Skin epidermis (tissue), 12 donors: ENCODE results near the gene ATP11A.
A peak's percentile ranks its signal among the peaks of the same experiment; 100 is the strongest.

Experiments
- H3K27ac ChIP-seq, 21 experiments: fragments of 200-600 bp; sonication (generic) in 11 of 21; one replicate each; pipeline ENCODE4 v1.5.0; 2020; ENCODE audit warnings: mild to moderate bottlenecking in 3 of 21, inconsistent platforms in 2 of 21, moderate library complexity in 2 of 21
- H3K4me3 ChIP-seq, 7 experiments: fragments of 200-600 bp; sonication (generic) in 2 of 7; one replicate each; pipeline ENCODE4 v1.5.0; 2020; ENCODE audit warnings: inconsistent platforms in 2 of 7, mild to moderate bottlenecking in 2 of 7, moderate library complexity in 1 of 7

ATP11A gene

GRCh38 chr13:112926003-112926402, 236.2 kb downstream of the ATP11A start:
- H3K27ac ChIP-seq, result no peak overlapping the region
- H3K4me3 ChIP-seq, result no peak overlapping the region

DNA sequence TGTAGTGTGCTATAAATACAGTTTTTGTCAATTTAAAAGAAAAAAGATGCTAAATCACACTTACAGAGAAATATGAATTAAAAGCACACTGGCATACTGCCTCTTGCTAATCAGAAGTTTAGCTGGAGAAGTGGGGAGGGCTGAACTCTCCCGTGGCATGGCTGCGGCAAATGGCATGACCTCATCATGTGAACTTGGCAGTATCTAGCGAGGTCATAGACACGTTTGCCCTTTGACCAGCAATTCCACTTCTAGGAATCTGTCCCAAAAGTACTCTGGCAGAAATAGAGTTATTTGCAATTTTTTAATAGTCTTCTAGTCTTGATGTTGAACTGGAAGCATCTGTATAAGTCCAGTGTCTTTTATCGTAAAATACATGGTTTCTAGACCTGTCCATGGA, 237.2 kb downstream of the ATP11A start:
- Histone ChIP-seq H3K27ac (no peak overlapping the region), H3K4me3 (no peak overlapping the region)

DNA sequence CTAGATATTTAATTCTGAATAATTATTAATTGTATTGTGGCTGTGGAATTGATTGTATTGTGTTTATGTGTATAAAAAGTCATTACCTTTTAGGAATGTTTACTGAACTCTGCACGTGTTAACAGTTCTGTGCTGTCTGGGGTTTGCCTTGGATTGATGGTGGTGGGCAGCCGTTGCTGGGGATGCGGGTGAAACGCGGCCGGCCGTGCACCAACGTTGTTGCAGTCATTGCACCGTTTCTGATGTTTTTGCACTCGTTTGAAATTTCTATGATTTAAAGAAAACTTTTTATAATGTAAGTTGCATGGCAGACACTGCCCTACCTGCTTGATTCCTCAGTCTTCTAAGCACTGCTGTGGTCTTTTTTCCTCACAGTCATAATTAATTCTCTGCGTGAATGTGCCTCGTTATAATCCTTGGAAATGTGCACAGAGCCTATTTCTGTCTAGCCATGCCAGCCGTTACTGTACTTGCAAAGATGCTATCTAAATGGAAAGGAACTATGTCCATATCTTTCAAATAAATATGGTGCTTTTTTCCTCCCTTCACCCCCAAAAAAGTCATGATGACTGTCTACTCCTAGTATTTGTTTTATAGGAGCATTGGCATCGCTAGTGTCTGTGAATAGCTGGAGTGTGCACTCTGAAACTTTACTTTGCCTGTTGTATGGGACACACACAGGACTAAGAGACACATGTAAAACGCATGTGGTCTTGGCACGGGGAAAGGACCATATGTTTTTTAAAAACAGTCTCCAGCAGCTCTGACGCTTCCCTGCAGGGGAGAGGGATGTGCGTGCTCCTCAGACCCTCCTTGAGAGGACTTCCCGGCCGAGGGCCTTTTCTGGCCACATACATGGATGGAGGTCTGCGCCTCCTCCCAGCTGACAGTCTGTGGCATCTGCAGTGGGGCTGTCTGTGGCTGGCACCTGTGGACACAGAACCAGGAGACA, 238.5 kb downstream of the ATP11A start:
- Histone ChIP-seq H3K4me3 (no peak overlapping the region), H3K27ac (no peak overlapping the region)

- Histone ChIP-seq H3K4me3 (no peak overlapping the region), H3K27ac (no peak overlapping the region)
These were observed 239.3 kb downstream of the ATP11A start for GRCh38 chr13:112928972-112929782.

GRCh38 chr13:112929783-112930055, 239.9 kb downstream of the ATP11A start:
- H3K4me3 ChIP-seq, result no peak overlapping the region
- H3K27ac ChIP-seq, result no peak overlapping the region

DNA sequence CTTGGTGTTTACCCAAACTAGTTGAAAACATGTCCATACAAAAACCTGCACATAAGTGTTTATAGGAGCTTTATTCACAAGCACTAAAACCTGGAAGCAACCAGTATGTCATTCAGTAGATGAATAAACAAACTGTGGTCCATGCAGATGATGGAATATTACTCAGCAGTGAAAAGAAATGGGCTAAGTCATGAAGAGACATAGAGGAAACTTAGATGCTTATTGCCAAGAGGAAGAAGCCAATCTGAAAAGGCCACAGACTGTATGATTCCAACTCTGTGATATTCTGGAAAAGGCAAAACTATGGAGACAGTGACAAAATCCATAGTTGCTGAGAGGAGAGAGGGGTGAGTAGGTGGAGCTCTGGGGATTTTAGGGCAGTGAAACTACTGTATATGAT, 240.4 kb downstream of the ATP11A start:
- Histone ChIP-seq H3K27ac (no peak overlapping the region), H3K4me3 (no peak overlapping the region)

DNA sequence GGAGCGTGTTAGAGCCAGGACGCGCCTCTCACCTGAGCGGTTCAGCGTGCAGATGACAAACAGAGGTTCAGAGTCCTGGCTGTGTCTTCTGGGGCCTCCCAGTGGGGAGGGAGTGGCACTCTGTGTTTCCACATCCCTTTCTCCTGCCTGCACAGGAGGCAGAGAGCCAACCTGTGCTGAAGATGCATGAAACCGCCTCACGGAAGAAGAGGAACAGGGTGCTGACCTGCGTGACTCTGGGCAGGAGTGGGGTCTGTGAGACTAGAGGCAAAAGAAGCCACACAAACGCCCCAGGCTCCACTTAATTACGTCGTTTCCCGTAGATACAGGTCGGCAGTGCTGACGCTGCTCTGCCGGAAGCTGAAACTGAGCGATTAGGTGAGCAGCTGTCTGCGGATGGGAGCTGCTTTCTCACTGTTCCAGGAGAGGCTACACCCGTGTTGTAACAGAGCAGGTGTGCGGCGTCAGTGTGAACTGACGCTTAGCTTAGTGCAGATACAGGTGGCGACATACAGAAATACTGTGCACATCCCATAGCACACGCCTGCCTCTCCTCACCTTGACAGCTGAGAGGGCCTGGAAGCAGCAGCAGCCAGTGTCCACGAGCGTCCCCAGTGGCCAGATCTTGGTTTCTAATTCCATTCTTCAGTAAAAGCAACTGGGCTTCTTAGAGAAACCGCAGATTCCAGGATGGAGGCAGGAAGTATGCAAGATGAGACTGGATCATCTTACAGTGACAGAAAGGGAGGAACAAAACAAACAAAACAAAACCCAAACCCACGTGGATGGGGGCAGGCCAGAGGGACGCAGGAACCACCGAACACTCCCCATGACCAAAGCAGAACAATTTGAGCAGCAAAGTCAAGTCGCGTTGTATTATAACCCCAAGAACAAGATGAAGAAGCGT, 241.4 kb downstream of the ATP11A start:
- Histone ChIP-seq H3K27ac (peak overlapping the region in 1 of 21 experiments; percentile 14), H3K4me3 (peak overlapping the region in 1 of 7 experiments; percentile 15)

DNA sequence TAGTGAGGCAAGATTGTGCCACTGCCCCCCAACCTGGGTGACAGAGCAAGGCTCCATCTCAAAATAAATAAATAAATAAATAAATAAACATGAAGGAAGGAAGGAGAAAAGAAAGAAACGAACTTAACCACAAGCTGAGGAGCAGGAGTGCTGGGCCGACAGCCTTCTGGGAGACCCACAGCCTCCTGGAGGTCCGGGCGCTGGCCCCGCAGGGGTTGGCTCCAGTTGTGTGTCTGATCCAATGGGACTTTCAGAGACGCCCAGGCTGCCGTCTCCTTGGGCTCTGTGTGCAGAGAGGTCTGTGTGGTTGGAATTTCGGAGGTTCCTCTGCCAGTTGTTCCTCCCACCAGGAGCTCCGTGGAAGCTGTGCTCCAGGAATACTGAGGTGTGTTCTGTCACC, 243.1 kb downstream of the ATP11A start:
- Histone ChIP-seq H3K27ac (no peak overlapping the region), H3K4me3 (no peak overlapping the region)

DNA sequence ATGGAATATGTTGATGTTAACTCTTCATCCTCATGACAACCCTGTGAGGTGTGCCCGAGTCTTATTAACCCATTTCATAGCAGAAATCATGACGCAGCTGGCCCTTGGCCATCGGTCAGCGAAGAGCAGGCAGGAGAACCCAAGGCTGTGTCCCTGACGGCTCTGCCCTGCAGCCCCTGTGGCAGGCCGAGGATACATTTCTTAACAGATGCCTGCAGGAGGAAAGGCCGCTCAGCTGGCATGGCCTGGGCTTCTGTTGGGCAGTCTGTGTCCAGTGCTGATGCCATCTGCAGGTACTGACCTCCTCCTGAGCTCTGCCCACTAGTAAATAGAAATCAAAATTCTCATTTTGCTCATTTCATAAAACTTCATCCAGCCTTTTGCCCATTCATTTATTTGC, 243.8 kb downstream of the ATP11A start:
- Histone ChIP-seq H3K4me3 (no peak overlapping the region), H3K27ac (no peak overlapping the region)

GRCh38 chr13:112934078-112934477, 244.2 kb downstream of the ATP11A start:
- Histone ChIP-seq H3K4me3 (no peak overlapping the region), H3K27ac (no peak overlapping the region)
